DND-41 (cell line): Measurements from ENCODE around the gene GOSR2.

Source experiments
- CTCF ChIP-seq: IDR thresholded peaks from 2 replicates; pipeline ENCODE4 v1.5.1; 2012; ENCODE audit warnings: borderline replicate concordance, low read length, moderate library complexity, mild to moderate bottlenecking; ENCODE audit not compliant: poor library complexity, severe bottlenecking; ENCODE audit errors: extremely low read depth
- EZH2 ChIP-seq: IDR thresholded peaks from 3 replicates; pipeline ENCODE4 v1.6.1; 2012; ENCODE audit warnings: borderline replicate concordance, low read depth, mild to moderate bottlenecking, moderate library complexity, low read length, inconsistent platforms; ENCODE audit not compliant: severe bottlenecking

- no peak for TF ChIP-seq CTCF
- no peak for TF ChIP-seq EZH2
Measured at GRCh38 chr17:46876926-46877325, 46.0 kb upstream of the GOSR2 start.
